HCT116 (cell line): Measurements from ENCODE around the gene INPP5K. TPM values are rescaled to one million over a fixed set of nuclear protein-coding genes. Genes with fewer than 3 reads are reported as not detected.

Source experiments
- ATAC-seq: fragments of 200-7000 bp; cut with Tn5 transposase; 2 replicates; pipeline ENCODE4 v1.9.1; 2020; ENCODE audit warnings: mild to moderate bottlenecking, moderate library complexity
- BruUV-seq: library from RNA; stranded (reverse); fragments of 400-500 nt; replicated peaks from 2 replicates; lab custom pipeline; 2021; lab: Mats Ljungman, UMichigan
- CTCF ChIA-PET: fragments of 300-600 bp; sonication (Branson Sonifier 250); formaldehyde crosslinking; loops from one replicate; lab custom pipeline; 2021; ENCODE audit warnings: antibody characterized with exemption; lab: Charles Lee
- POLR2A ChIA-PET: fragments of 300-600, 350-600 bp; sonication (Branson Sonifier 250); formaldehyde crosslinking; loops from one replicate; lab custom pipeline; 2021; ENCODE audit warnings: antibody characterized with exemption; lab: Charles Lee
- RAD21 ChIA-PET, 2 experiments: fragments of 300-600 bp; sonication (Branson Sonifier 250); formaldehyde crosslinking; loops; one replicate each; lab custom pipeline; 2023; ENCODE audit warnings: low total read pairs in 2 of 2; ENCODE audit not compliant: uncharacterized antibody in 2 of 2, unreplicated experiment in 2 of 2, low non-redundant PET in 1 of 2; lab: Charles Lee
- DNase-seq: peaks from one replicate; pipeline ENCODE4 v3.0.0-alpha.2; 2010; ENCODE audit warnings: low read depth, low spot score
- H2AFZ ChIP-seq: fragments of 200-600 bp; shearing (Covaris generic), sonication (generic); 2 replicates; pipeline ENCODE4 v1.6.1; 2017; ENCODE audit warnings: low read depth, mixed run types, mixed read lengths, antibody characterized with exemption, low read length; ENCODE audit not compliant: poor library complexity, severe bottlenecking
- H3K27ac ChIP-seq: 2 replicates; pipeline ENCODE4 v1.5.1; 2012; ENCODE audit warnings: low read depth, low read length
- H3K27me3 ChIP-seq: fragments of 200-600 bp; sonication (generic); 2 replicates; pipeline ENCODE4 v1.6.1; 2016; ENCODE audit warnings: mixed run types, low read length, mixed read lengths; ENCODE audit not compliant: insufficient read depth
- H3K36me3 ChIP-seq, 2 experiments: fragments of 200-500 bp in 1 of 2; fragments of 200-600 bp in 1 of 2; sonication (Bioruptor generic) in 1 of 2; sonication (generic) in 1 of 2; 2 replicates each; pipeline versions ENCODE4 v1.5.1 to v1.6.1; 2014 to 2016; ENCODE audit warnings: low read length in 2 of 2, inconsistent platforms in 1 of 2, mixed read lengths in 1 of 2, mixed run types in 1 of 2; ENCODE audit not compliant: insufficient read depth in 2 of 2, control insufficient read depth in 1 of 2
- H3K4me1 ChIP-seq, 2 experiments: fragments of 200-600 bp in 1 of 2; sonication (generic) in 1 of 2; 2 replicates each; pipeline versions ENCODE4 v1.5.1 to v1.6.1; 2012 to 2017; ENCODE audit warnings: low read length in 2 of 2, inconsistent platforms in 1 of 2, mild to moderate bottlenecking in 1 of 2, mixed read lengths in 1 of 2, mixed run types in 1 of 2, moderate library complexity in 1 of 2; ENCODE audit not compliant: insufficient read depth in 2 of 2, control insufficient read depth in 1 of 2
- H3K4me2 ChIP-seq: fragments of 200-600 bp; sonication (generic); 2 replicates; pipeline ENCODE4 v1.6.1; 2017; ENCODE audit warnings: mixed run types, low read length, mixed read lengths
- H3K4me3 ChIP-seq, 2 experiments: fragments of 200-600 bp in 1 of 2; sonication (generic) in 1 of 2; replicated peaks in 1 of 2; 2 replicates each; pipeline ENCODE4 v1.5.1; 2011 to 2016; ENCODE audit warnings: low read length in 2 of 2, control low read depth in 1 of 2, low read depth in 1 of 2, mild to moderate bottlenecking in 1 of 2, mixed read lengths in 1 of 2, mixed run types in 1 of 2
- H3K79me2 ChIP-seq: fragments of 200-600 bp; sonication (generic); 2 replicates; pipeline ENCODE4 v1.6.1; 2017; ENCODE audit warnings: mild to moderate bottlenecking, mixed run types, low read length, moderate library complexity, mixed read lengths; ENCODE audit not compliant: insufficient read depth
- H3K9ac ChIP-seq: fragments of 200-600 bp; sonication (generic); 2 replicates; pipeline ENCODE4 v1.6.1; 2016; ENCODE audit warnings: low read length, mixed read lengths
- H3K9me2 ChIP-seq: fragments of 200-600 bp; sonication (generic), shearing (Covaris generic); 2 replicates; pipeline ENCODE4 v1.6.1; 2017; ENCODE audit warnings: mixed run types, mild to moderate bottlenecking, moderate library complexity; ENCODE audit not compliant: insufficient read depth
- H3K9me3 ChIP-seq, 2 experiments: fragments of 200-500 bp in 1 of 2; fragments of 200-600 bp in 1 of 2; sonication (Bioruptor generic) in 1 of 2; sonication (generic) in 1 of 2; 2 replicates each; pipeline ENCODE4 v1.6.1; 2014 to 2017; ENCODE audit warnings: low read length in 2 of 2, mixed read lengths in 2 of 2, inconsistent platforms in 1 of 2, low read depth in 1 of 2, mild to moderate bottlenecking in 1 of 2, mixed run types in 1 of 2, moderate library complexity in 1 of 2; ENCODE audit not compliant: control insufficient read depth in 1 of 2, insufficient read depth in 1 of 2
- H4K20me1 ChIP-seq: fragments of 200-600 bp; sonication (generic), shearing (Covaris generic); 2 replicates; pipeline ENCODE4 v1.6.1; 2017; ENCODE audit warnings: mixed run types, mild to moderate bottlenecking, moderate library complexity; ENCODE audit not compliant: insufficient read depth
- CEBPB ChIP-seq: IDR thresholded peaks from 2 replicates; pipeline ENCODE4 v1.6.1; 2012; ENCODE audit warnings: low read depth
- ELF1 ChIP-seq: IDR thresholded peaks from 2 replicates; pipeline ENCODE4 v1.6.1; 2012; ENCODE audit warnings: low read depth, borderline replicate concordance
- EZH2 ChIP-seq: fragments of 200-600 bp; sonication (generic); IDR thresholded peaks from 2 replicates; pipeline ENCODE4 v1.6.1; 2017; ENCODE audit warnings: antibody characterized with exemption, mixed run types
- EZH2phosphoT487 ChIP-seq: fragments of 200-600 bp; IDR thresholded peaks from 2 replicates; pipeline ENCODE4 v1.6.1; 2018; ENCODE audit warnings: antibody characterized with exemption, borderline replicate concordance
- FOSL1 ChIP-seq: IDR thresholded peaks from 2 replicates; pipeline ENCODE4 v1.6.1; 2012; ENCODE audit warnings: low read depth
- JUND ChIP-seq: IDR thresholded peaks from 2 replicates; pipeline ENCODE4 v1.6.1; 2012
- POLR2A ChIP-seq: IDR thresholded peaks from 2 replicates; pipeline ENCODE4 v1.7.0; 2011; ENCODE audit warnings: borderline replicate concordance; ENCODE audit not compliant: insufficient read depth, insufficient read length; ENCODE audit errors: extremely low read depth
- POLR2AphosphoS5 ChIP-seq: IDR thresholded peaks from 2 replicates; pipeline ENCODE4 v1.6.1; 2011; ENCODE audit warnings: mild to moderate bottlenecking, low read depth, low read length, moderate library complexity
- RAD21 ChIP-seq: IDR thresholded peaks from 2 replicates; pipeline ENCODE4 v1.6.1; 2012; ENCODE audit warnings: low read depth, mild to moderate bottlenecking
- SIN3A ChIP-seq: IDR thresholded peaks from 2 replicates; pipeline ENCODE4 v1.6.1; 2012; ENCODE audit warnings: low read depth
- SP1 ChIP-seq: IDR thresholded peaks from 2 replicates; pipeline ENCODE4 v1.6.1; 2012; ENCODE audit warnings: low read depth
- ZFX ChIP-seq: fragments of 450-650 bp; IDR thresholded peaks from 2 replicates; pipeline ENCODE4 v1.6.1; 2017
- ZNF274 ChIP-seq: fragments of 200-500 bp; sonication (Bioruptor generic); IDR thresholded peaks from 2 replicates; pipeline ENCODE4 v1.6.1; 2014; ENCODE audit warnings: mild to moderate bottlenecking, low read depth, low read length, inconsistent platforms
- intact Hi-C: fragments of 100-400 bp; cut with micrococcal nuclease; formaldehyde crosslinking; loops from 2 replicates; pipeline ENCODE4 v1.10.0; 2022
- total RNA-seq: library from RNA; stranded (reverse); gene quantifications from one replicate; pipeline ENCODE4 v1.2.1, GENCODE V29; 2021; ENCODE audit not compliant: unreplicated experiment
- TF ChIP-seq, protein P1 (sequence below): IDR thresholded peaks from 2 replicates; pipeline ENCODE4 v1.6.1; 2012
- TF ChIP-seq, protein P2 (sequence below): IDR thresholded peaks from 2 replicates; pipeline ENCODE4 v1.6.1; 2012; ENCODE audit warnings: low read depth
- TF ChIP-seq, protein P3 (sequence below): IDR thresholded peaks from 2 replicates; pipeline ENCODE4 v1.6.1; 2011; ENCODE audit warnings: mild to moderate bottlenecking, low read length, moderate library complexity; ENCODE audit not compliant: insufficient replicate concordance; ENCODE audit errors: extremely low read depth
- TF ChIP-seq, protein P4 (sequence below), 3 experiments: fragments of 200-600 bp in 1 of 3; sonication (generic) in 1 of 3; IDR thresholded peaks in 2 of 3; conservative IDR thresholded peaks in 1 of 3; 2 replicates each; pipeline ENCODE4 v1.5.1; 2012 to 2017; ENCODE audit warnings: low read depth in 2 of 3, low read length in 2 of 3, antibody characterized with exemption in 1 of 3, borderline replicate concordance in 1 of 3, control low read depth in 1 of 3, mild to moderate bottlenecking in 1 of 3, mixed read lengths in 1 of 3, mixed run types in 1 of 3, moderate library complexity in 1 of 3; ENCODE audit not compliant: insufficient read depth in 1 of 3
- TF ChIP-seq, protein P5 (sequence below): IDR thresholded peaks from 2 replicates; pipeline ENCODE4 v1.6.1; 2012

Gene INPP5K
- total RNA-seq, 1 experiment from 2014 or later: 25.6 TPM

DNA sequence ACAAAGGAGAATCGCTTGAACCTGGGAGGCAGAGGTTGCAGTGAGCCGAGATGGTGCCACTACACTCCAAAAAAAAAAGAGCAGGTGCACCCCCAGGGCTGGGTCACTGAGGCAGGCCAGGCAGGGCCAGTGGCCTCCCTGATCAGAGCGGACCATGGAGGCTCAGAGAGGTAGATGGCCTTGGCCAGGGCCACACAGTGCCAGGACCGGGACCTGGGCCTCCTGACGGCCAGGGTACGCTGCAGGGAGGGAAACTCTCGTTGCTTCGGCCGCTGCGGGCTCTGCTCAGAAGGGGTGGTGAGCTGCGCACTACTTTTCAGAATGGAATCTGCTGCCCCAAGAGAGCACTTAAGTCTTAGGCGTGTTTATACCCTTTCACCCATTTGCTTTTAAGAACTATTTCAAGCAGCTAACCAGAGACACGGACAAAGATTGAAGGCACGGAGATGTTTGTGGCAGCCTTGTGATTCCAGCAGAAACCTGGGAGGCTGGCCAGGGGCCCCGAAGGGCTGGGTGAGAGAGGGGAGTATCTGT, 41.0 kb downstream of the INPP5K start:
- ChIA-PET RAD21 (no interaction called here), POLR2A (interaction anchor here (1.9 kb wide), 1 partner anchor 13 kb away, joined by 5 read pairs; no protein-coding TSS in a partner anchor)
- intact Hi-C loops: no loop called here

More for the DNA sequence above, 41.0 kb downstream of the INPP5K start:
- H3K9ac ChIP-seq: no peak overlapping the region
- TF ChIP-seq, protein P1, sequence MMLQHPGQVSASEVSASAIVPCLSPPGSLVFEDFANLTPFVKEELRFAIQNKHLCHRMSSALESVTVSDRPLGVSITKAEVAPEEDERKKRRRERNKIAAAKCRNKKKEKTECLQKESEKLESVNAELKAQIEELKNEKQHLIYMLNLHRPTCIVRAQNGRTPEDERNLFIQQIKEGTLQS: no peak
- no peak for TF ChIP-seq EZH2
- no peak for TF ChIP-seq JUND
- no peak for TF ChIP-seq ZFX
- TF ChIP-seq, protein P2, sequence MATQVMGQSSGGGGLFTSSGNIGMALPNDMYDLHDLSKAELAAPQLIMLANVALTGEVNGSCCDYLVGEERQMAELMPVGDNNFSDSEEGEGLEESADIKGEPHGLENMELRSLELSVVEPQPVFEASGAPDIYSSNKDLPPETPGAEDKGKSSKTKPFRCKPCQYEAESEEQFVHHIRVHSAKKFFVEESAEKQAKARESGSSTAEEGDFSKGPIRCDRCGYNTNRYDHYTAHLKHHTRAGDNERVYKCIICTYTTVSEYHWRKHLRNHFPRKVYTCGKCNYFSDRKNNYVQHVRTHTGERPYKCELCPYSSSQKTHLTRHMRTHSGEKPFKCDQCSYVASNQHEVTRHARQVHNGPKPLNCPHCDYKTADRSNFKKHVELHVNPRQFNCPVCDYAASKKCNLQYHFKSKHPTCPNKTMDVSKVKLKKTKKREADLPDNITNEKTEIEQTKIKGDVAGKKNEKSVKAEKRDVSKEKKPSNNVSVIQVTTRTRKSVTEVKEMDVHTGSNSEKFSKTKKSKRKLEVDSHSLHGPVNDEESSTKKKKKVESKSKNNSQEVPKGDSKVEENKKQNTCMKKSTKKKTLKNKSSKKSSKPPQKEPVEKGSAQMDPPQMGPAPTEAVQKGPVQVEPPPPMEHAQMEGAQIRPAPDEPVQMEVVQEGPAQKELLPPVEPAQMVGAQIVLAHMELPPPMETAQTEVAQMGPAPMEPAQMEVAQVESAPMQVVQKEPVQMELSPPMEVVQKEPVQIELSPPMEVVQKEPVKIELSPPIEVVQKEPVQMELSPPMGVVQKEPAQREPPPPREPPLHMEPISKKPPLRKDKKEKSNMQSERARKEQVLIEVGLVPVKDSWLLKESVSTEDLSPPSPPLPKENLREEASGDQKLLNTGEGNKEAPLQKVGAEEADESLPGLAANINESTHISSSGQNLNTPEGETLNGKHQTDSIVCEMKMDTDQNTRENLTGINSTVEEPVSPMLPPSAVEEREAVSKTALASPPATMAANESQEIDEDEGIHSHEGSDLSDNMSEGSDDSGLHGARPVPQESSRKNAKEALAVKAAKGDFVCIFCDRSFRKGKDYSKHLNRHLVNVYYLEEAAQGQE: no peak
- TF ChIP-seq ELF1: no peak
- TF ChIP-seq, protein P3, sequence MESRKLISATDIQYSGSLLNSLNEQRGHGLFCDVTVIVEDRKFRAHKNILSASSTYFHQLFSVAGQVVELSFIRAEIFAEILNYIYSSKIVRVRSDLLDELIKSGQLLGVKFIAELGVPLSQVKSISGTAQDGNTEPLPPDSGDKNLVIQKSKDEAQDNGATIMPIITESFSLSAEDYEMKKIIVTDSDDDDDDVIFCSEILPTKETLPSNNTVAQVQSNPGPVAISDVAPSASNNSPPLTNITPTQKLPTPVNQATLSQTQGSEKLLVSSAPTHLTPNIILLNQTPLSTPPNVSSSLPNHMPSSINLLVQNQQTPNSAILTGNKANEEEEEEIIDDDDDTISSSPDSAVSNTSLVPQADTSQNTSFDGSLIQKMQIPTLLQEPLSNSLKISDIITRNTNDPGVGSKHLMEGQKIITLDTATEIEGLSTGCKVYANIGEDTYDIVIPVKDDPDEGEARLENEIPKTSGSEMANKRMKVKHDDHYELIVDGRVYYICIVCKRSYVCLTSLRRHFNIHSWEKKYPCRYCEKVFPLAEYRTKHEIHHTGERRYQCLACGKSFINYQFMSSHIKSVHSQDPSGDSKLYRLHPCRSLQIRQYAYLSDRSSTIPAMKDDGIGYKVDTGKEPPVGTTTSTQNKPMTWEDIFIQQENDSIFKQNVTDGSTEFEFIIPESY: no peak
- no peak for TF ChIP-seq EZH2phosphoT487
- no peak for TF ChIP-seq POLR2A
- no peak for TF ChIP-seq ZNF274
- no peak for TF ChIP-seq CEBPB
- TF ChIP-seq, protein P4, sequence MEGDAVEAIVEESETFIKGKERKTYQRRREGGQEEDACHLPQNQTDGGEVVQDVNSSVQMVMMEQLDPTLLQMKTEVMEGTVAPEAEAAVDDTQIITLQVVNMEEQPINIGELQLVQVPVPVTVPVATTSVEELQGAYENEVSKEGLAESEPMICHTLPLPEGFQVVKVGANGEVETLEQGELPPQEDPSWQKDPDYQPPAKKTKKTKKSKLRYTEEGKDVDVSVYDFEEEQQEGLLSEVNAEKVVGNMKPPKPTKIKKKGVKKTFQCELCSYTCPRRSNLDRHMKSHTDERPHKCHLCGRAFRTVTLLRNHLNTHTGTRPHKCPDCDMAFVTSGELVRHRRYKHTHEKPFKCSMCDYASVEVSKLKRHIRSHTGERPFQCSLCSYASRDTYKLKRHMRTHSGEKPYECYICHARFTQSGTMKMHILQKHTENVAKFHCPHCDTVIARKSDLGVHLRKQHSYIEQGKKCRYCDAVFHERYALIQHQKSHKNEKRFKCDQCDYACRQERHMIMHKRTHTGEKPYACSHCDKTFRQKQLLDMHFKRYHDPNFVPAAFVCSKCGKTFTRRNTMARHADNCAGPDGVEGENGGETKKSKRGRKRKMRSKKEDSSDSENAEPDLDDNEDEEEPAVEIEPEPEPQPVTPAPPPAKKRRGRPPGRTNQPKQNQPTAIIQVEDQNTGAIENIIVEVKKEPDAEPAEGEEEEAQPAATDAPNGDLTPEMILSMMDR (IDR thresholded peaks at IDR 0.05 in 2 of 3, conservative IDR thresholded peaks at IDR 0.05 in 1 of 3; ENCODE audit: borderline replicate concordance in 1 of 3, insufficient read depth in 1 of 3, low read depth in 2 of 3, low read length in 2 of 3): no peak
- TF ChIP-seq, protein P5, sequence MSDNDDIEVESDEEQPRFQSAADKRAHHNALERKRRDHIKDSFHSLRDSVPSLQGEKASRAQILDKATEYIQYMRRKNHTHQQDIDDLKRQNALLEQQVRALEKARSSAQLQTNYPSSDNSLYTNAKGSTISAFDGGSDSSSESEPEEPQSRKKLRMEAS: no peak
- no peak for TF ChIP-seq SP1
- no peak for TF ChIP-seq POLR2AphosphoS5
- TF ChIP-seq RAD21: no peak
- no peak for TF ChIP-seq SIN3A
- no peak for TF ChIP-seq FOSL1
- H3K9me2 ChIP-seq: no peaks in the 10 kb centered on the region
- no peaks in the 10 kb centered on the region for H3K27me3 ChIP-seq
- no peaks in the 10 kb centered on the region for H3K9me3 ChIP-seq
- no peak overlapping the region for H3K4me3 ChIP-seq
- H3K36me3 ChIP-seq: peaks cover 26 to 35% of the 10 kb centered on the region in 2 experiments; a peak in 3 of 4 replicates
- H3K27ac ChIP-seq: no peak overlapping the region
- H2AFZ ChIP-seq: no peak overlapping the region
- H4K20me1 ChIP-seq: no peaks in the 10 kb centered on the region
- CTCF ChIA-PET: no interaction called here
- no peaks in the 10 kb centered on the region; the same call in 1 of the 2 replicates for H3K79me2 ChIP-seq
- no peak for DNase-seq
- no peak for ATAC-seq
- BruUV-seq: no TSS peak
- H3K4me2 ChIP-seq: no peak overlapping the region
- no peaks in the 10 kb centered on the region for H3K4me1 ChIP-seq
